ENCODE measurements around the gene OGA. TPM values are rescaled to one million over a fixed set of nuclear protein-coding genes. Genes with fewer than 3 reads are reported as not detected.

The OGA gene
- polyA plus RNA-seq, 1 experiment, result 25.6 TPM

DNA sequence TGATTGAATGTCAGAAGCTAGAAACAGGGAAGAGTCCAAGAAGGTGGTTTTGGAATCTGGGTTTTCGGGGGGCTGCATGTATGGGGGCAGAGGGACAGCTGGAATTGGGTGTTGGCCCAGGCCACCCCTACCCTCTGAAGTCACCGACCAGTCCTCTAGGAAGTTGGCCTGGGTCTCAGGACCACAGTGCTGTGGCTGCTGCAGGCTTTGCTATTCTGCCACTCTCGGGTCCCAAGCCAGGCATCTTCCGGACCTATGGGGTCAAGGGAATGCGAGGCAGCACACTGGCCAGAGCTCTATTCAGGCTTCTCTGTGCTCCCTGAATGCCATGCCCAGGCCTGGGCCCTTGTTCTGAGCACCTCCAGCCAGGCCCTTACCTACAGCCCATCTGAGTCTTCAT, 55.5 kb downstream of the OGA start:
- POLR2A ChIA-PET, result no interaction called here
- Histone ChIP-seq H3K4me3 (ENCODE audit: low read depth, low read length) (no peak overlapping the region), H3K27me3 (ENCODE audit: control insufficient read depth, insufficient read depth, low read length) (peaks cover 50% of the 10 kb centered on the region), H3K36me3 (ENCODE audit: control insufficient read depth, insufficient read depth, low read length) (no peaks in the 10 kb centered on the region)
- no peak for DNase-seq (ENCODE audit: low read depth)
- TF ChIP-seq, protein P1, sequence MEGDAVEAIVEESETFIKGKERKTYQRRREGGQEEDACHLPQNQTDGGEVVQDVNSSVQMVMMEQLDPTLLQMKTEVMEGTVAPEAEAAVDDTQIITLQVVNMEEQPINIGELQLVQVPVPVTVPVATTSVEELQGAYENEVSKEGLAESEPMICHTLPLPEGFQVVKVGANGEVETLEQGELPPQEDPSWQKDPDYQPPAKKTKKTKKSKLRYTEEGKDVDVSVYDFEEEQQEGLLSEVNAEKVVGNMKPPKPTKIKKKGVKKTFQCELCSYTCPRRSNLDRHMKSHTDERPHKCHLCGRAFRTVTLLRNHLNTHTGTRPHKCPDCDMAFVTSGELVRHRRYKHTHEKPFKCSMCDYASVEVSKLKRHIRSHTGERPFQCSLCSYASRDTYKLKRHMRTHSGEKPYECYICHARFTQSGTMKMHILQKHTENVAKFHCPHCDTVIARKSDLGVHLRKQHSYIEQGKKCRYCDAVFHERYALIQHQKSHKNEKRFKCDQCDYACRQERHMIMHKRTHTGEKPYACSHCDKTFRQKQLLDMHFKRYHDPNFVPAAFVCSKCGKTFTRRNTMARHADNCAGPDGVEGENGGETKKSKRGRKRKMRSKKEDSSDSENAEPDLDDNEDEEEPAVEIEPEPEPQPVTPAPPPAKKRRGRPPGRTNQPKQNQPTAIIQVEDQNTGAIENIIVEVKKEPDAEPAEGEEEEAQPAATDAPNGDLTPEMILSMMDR (IDR thresholded peaks at IDR 0.05; ENCODE audit: insufficient read depth, low read depth, low read length), result no peak
- CTCF ChIA-PET, result interaction anchor here (0.5 to 1.6 kb wide), 2 partner anchors 8 to 108 kb away, joined by 3 to 5 read pairs; no protein-coding TSS in a partner anchor

DNA sequence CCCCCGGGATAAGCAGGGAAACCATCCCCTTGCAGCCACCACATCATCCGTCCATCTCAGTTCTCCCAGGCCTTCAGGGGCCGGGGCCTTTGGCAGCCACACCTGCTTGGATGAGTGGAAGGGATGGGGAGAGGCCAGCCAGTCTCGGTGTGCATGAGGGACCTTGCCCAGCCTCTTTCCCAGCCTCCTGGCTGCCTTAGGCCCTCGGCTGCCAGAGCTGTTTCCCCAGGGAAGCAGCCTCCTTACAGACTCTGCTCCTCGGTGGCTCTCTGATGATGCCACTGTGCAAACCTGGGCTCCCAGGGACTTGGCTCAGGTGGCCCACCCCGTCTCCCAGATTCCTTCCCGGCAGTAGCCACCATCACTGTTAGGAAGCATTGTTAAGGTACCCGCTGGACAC, 57.0 kb downstream of the OGA start:
- ChIA-PET POLR2A (no interaction called here), CTCF (interaction anchor here (1.2 to 1.6 kb wide), 2 partner anchors 10 to 19 kb away, joined by 3 to 5 read pairs; no protein-coding TSS in a partner anchor)
- DNase-seq (ENCODE audit: low read depth), result no peak
- Histone ChIP-seq H3K36me3 (ENCODE audit: control insufficient read depth, insufficient read depth, low read length) (no peaks in the 10 kb centered on the region), H3K27me3 (ENCODE audit: control insufficient read depth, insufficient read depth, low read length) (peaks cover 37% of the 10 kb centered on the region), H3K4me3 (ENCODE audit: low read depth, low read length) (no peak overlapping the region)
- TF ChIP-seq, protein P1 (IDR thresholded peaks at IDR 0.05; ENCODE audit: insufficient read depth, low read depth, low read length), result no peak

DNA sequence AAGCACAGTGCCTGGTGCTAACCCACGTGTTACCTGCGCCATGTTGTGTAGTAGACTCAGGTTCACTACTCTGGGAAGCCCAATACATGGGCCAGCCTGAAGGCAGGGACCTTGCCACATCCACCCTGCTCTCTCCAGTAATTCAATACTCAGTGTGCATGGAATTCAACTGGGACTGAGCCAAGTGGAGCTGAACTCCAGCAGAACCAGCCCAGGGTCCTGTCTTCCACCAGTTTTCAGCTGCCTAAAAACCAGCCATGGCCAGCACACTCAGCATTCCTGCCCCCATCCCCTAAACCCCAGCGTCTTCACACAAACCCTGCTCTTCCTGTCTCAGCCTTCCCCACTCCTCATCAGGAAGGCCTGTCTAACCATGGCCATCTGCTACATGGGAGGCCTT, 57.7 kb downstream of the OGA start:
- CTCF ChIA-PET, result no interaction called here
- H3K4me3 ChIP-seq (ENCODE audit: low read depth, low read length), result no peak overlapping the region
- no peaks in the 10 kb centered on the region for H3K36me3 ChIP-seq (ENCODE audit: control insufficient read depth, insufficient read depth, low read length)
- peaks cover 36% of the 10 kb centered on the region for H3K27me3 ChIP-seq (ENCODE audit: control insufficient read depth, insufficient read depth, low read length)
- TF ChIP-seq, protein P1 (IDR thresholded peaks at IDR 0.05; ENCODE audit: insufficient read depth, low read depth, low read length), result no peak
- DNase-seq (ENCODE audit: low read depth), result no peak
- POLR2A ChIA-PET, result no interaction called here

DNA sequence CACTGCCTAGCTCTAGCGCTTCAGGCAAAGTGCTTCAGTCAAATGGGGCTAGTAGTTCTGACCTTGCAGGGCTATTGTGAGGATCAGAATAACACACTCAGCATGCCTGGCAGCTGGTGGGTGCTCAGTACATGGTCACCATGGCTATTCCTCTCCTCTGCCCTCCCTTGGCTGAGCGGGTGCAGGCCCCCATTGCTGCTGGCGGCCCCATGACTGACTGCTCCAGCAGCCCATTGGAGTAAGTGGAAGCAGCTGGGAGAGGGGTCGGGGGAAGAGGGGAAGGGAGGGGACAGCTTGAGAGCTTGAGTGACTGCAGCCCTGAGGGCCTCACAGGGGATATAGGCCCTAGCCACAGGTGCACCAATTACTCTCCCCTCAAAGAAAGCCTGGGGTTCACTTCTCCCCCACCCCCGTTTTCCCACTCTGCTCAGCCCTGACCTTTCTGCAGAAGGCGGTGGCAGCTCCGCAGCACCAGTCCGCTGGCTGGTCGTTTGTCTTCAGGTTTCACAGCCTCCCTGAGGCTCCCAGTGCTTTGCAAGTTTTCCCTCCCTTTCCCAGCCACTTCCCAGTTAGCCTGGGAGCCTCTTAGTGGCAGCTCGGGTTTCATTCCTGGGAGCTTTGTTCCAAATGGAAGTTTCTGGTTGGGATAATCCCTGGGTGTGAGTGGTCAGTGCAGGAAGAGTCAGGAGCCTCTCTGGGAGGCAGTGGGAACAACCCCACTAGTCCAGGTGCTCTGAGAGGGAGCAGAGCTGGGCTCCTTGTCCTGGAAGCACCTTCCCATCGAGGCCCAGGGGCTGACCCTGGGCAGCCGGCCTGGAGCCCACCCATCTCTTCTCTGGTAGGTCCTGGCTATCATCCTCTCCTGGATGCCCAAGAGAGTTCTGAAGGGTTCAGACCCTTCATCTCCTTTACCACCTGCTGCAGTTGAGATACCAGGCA, 58.7 kb downstream of the OGA start:
- no peak for DNase-seq (ENCODE audit: low read depth)
- TF ChIP-seq, protein P1 (IDR thresholded peaks at IDR 0.05; ENCODE audit: insufficient read depth, low read depth, low read length), result no peak
- CTCF ChIA-PET, result interaction anchor here (0.8 to 2.1 kb wide), 2 partner anchors 19 to 616 kb away, joined by 3 to 7 read pairs; no protein-coding TSS in a partner anchor

DNA sequence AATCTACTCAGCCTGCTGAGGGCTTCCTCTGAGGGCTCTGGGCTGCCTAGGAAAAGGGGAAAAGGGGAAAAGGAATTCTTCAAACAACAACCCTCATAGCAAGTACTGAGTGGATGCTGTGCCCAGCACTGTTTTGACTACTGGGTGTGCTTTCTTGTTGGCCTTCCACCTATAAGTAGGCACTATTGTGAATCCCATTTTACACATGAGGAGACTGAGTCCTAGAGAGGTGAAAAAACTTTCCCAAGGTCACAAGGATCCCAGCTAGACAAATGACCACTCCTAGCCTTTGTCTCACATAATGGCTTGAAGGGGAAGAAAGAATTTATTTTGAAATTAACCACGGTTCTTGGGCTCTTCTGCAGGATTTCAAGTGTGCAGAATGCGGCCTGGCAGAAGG, 59.4 kb downstream of the OGA start:
- H3K36me3 ChIP-seq (ENCODE audit: control insufficient read depth, insufficient read depth, low read length), result no peaks in the 10 kb centered on the region
- POLR2A ChIA-PET, result no interaction called here
- H3K27me3 ChIP-seq (ENCODE audit: control insufficient read depth, insufficient read depth, low read length), result peaks cover 27% of the 10 kb centered on the region
- CTCF ChIA-PET, result interaction anchor here (1.0 to 2.6 kb wide), 4 partner anchors 13 to 156 kb away, joined by 3 to 7 read pairs (median 6); no protein-coding TSS in a partner anchor
- TF ChIP-seq, protein P1 (IDR thresholded peaks at IDR 0.05; ENCODE audit: insufficient read depth, low read depth, low read length), result no peak
- no peak for DNase-seq (ENCODE audit: low read depth)
- H3K4me3 ChIP-seq (ENCODE audit: low read depth, low read length), result no peak overlapping the region

More for the DNA sequence above, 58.7 kb downstream of the OGA start:
- POLR2A ChIA-PET, result no interaction called here
- peaks cover 28% of the 10 kb centered on the region for H3K27me3 ChIP-seq (ENCODE audit: control insufficient read depth, insufficient read depth, low read length)
- no peaks in the 10 kb centered on the region for H3K36me3 ChIP-seq (ENCODE audit: control insufficient read depth, insufficient read depth, low read length)
- H3K4me3 ChIP-seq (ENCODE audit: low read depth, low read length), result no peak overlapping the region

Data from BJ (cell line).